Gastroesophageal sphincter (tissue), 4 donors: ENCODE measurements around the gene TBC1D22B. TPM values are rescaled to one million over a fixed set of nuclear protein-coding genes. Genes with fewer than 3 reads are reported as not detected.
"Not testable (repeated sequence)": the region's sequence is repeated elsewhere in the genome, so short reads cannot be mapped to it uniquely, and the experiment has no call there.

Source experiments
- ATAC-seq: fragments of 150-250 bp; one replicate; pipeline ENCODE4 v1.9.1; 2016; ENCODE audit warnings: mild to moderate bottlenecking, moderate library complexity
- H3K27ac ChIP-seq, 4 donors: fragments of 200-600 bp; sonication (generic) in 3 of 4; 1 replicate in 3 of 4; 2 replicates in 1 of 4; pipeline ENCODE4 v1.5.1; 2016 to 2019
- H3K27me3 ChIP-seq: fragments of 200-600 bp; sonication (generic); one replicate; pipeline ENCODE4 v1.5.1; 2019
- H3K36me3 ChIP-seq, 2 donors: fragments of 200-600 bp; sonication (generic); one replicate each; pipeline ENCODE4 v1.5.1; 2019; ENCODE audit warnings: control low read depth in 1 of 2
- H3K4me1 ChIP-seq, 3 donors: fragments of 200-600 bp; sonication (generic); 1 replicate in 2 of 3; 2 replicates in 1 of 3; pipeline ENCODE4 v1.5.1; 2016 to 2019; ENCODE audit warnings: control low read depth in 2 of 3
- H3K4me3 ChIP-seq, 2 donors: fragments of 200-600 bp; sonication (generic); one replicate each; pipeline ENCODE4 v1.5.1; 2019; ENCODE audit warnings: mild to moderate bottlenecking in 1 of 2, moderate library complexity in 1 of 2
- H3K9me3 ChIP-seq, 3 donors: fragments of 200-600 bp; sonication (generic); one replicate each; pipeline ENCODE4 v1.5.1; 2017 to 2019; ENCODE audit warnings: control low read depth in 2 of 3
- CTCF ChIP-seq, 4 experiments: fragments of 200-600 bp in 2 of 4; fragments of 450-650 bp in 2 of 4; sonication (generic) in 1 of 4; IDR thresholded peaks; one replicate each; pipeline ENCODE4 v1.5.1; 2017 to 2019; ENCODE audit warnings: antibody characterized with exemption in 4 of 4, mild to moderate bottlenecking in 2 of 4, moderate library complexity in 2 of 4
- EP300 ChIP-seq: sonication (generic); formaldehyde crosslinking; IDR thresholded peaks from one replicate; pipeline ENCODE4 v1.6.1; 2017; ENCODE audit warnings: antibody characterized with exemption, mild to moderate bottlenecking
- POLR2A ChIP-seq, 2 donors: fragments of 450-650 bp; IDR thresholded peaks; one replicate each; pipeline ENCODE4 v1.6.1; 2017; ENCODE audit warnings: antibody characterized with exemption in 2 of 2, mild to moderate bottlenecking in 2 of 2, moderate library complexity in 1 of 2
- POLR2AphosphoS5 ChIP-seq: sonication (generic); formaldehyde crosslinking; IDR thresholded peaks from one replicate; pipeline ENCODE4 v1.6.1; 2017; ENCODE audit warnings: antibody characterized with exemption
- WGBS, 2 donors: methylation state at CpG; one replicate each; pipeline ENCODE4 v1.1.5; 2018; ENCODE audit warnings: low coverage in 1 of 2; 5-methylcytosine and 5-hydroxymethylcytosine counted together
- total RNA-seq, 4 donors: library from RNA; depleted of rRNA; stranded (reverse); fragments of >200 nt; gene quantifications; one replicate each; pipeline ENCODE4 v1.1.0, GENCODE V29; 2016

The TBC1D22B gene
- total RNA-seq, 4 donors from 2014 or later, result 5.0 to 9.2 (median 8.3) TPM

- 71 to 100% methylated on average over 1 of the region's 1 CpG for WGBS, 2 donors
Measured at GRCh38 chr6:37332894-37333293, 75.3 kb downstream of the TBC1D22B start.

DNA sequence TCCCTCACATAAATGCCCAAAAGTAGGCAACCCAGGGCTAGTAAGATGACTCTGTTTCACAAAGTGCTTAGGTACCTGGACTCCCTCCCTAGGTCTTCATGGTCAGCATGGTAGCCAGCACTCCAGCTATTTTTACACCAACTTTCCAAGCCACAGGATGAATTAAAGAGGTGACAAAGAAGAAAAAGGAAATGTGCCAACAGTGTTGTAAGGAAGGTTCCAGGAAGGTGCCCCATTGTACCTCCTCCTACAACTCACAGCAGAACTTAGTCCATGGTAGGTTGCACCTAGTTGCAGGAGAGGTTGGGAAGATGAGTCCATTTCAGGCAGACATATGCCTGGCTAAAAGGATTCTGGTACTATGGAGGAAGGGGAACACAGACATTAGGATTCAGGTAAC is 76.5 kb downstream of the TBC1D22B start:
- Histone ChIP-seq H3K9me3 (no peaks in the 10 kb centered on the region), H3K4me3 (no peak overlapping the region), H3K27me3 (no peaks in the 10 kb centered on the region), H3K36me3 (peaks cover 0 to 41% of the 10 kb centered on the region in 2 donors), H3K4me1 (no peaks in the 10 kb centered on the region), H3K27ac (no peak overlapping the region)
- no peak for ATAC-seq
- TF ChIP-seq CTCF (IDR thresholded peaks at IDR 0.05) (no peak), POLR2A (IDR thresholded peaks at IDR 0.05) (no peak), POLR2AphosphoS5 (no peak), EP300 (no peak)

More at GRCh38 chr6:37332894-37333293, 75.3 kb downstream of the TBC1D22B start:
- no peak overlapping the region for H3K4me3 ChIP-seq
- no peaks in the 10 kb centered on the region for H3K4me1 ChIP-seq
- no peak overlapping the region for H3K27ac ChIP-seq
- peaks cover 0 to 45% of the 10 kb centered on the region in 2 donors for H3K36me3 ChIP-seq
- TF ChIP-seq POLR2A (IDR thresholded peaks at IDR 0.05), result no peak
- no peaks in the 10 kb centered on the region for H3K9me3 ChIP-seq
- H3K27me3 ChIP-seq, result no peaks in the 10 kb centered on the region
- ATAC-seq, result no peak

DNA sequence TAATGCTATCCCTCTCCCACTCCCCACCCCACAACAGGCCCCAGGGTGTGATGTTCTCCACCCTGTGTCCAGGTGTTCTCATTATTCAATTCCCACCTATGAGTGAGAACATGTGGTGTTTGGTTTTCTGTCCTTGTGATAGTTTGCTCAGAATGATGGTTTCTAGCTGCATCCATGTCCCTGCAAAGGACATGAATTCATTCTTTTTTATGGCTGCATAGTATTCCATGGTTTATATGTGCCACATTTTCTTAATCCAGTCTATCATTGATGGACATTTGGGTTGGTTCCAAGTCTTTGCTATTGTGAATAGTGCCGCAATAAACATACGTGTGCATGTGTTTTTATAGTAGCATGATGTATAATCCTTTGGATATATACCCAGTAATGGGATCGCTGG is 80.7 kb downstream of the TBC1D22B start:
- not testable (repeated sequence) for H3K4me3 ChIP-seq, ATAC-seq, H3K27me3 ChIP-seq, H3K4me1 ChIP-seq, H3K9me3 ChIP-seq, H3K36me3 ChIP-seq, H3K27ac ChIP-seq
- 92 to 95% methylated on average over 2 to 3 of the region's 3 CpGs for WGBS, 2 donors

DNA sequence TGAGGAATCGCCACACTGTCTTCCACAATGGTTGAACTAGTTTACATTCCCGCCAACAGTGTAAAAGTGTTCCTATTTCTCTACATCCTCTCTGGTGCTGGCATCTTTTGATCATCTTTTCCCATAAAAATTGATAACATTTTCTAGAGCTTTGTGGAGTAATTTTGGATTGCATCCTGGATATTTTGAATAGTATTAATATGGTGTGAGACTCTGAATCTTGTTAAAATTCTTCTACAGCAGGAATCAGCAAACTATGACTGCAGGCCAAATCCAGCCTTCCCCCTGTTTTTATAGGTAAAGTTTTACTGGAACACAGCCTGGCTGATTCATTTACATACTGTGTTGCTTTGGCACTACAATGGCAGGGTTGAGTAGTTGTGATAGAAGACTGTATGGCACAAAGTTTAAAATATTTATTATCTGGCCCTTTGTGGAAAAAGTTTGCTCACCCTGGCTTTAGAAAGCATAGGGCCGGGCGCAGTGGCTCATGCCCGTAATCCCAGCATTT is 81.2 kb downstream of the TBC1D22B start:
- TF ChIP-seq CTCF (IDR thresholded peaks at IDR 0.05), result no peak
- no peak for TF ChIP-seq POLR2AphosphoS5
- TF ChIP-seq POLR2A (IDR thresholded peaks at IDR 0.05), result no peak
- TF ChIP-seq EP300, result no peak
- ATAC-seq, result no peak
- WGBS, 2 donors, result 93 to 100% methylated on average over 2 to 3 of the region's 5 CpGs

DNA sequence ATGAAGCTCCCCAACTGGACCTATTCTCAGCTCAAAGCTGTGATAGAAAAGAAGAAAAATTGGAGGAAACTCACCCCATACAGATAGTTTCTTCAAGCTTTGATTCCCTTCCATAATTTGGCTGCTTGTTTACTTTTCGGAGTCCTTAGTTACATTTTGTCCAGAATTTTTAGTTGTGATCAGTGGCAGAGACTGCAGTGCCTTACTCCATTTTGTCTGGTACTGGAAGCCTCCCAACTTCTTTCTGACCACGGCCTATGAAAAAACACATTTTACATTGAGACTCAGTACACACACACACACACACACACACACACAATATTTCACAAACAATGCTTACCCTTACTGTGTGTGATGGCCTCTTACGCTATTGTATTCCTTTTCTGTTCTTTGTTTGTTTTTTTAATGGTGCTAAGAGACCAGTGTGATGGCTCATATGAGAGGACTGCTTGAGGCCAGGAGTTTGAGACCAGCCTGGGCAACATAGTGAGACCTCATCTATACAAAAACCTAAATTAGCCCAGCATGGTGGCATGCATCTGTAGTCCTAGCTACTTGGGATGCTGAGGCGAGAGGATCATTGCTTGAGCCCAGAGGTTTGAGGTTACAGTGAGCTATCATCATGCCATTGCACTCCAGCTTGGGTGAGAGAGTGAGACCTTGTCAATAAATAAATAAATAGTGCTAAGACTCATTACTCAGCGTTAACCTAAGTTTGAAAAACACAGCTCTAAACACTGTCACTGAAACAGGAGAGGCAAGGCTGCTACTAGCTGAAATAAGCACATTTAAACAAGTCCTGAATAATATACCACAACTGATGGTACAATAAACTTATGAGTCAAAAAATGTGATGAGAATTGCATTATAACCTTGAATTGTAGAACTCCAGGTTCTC is 82.4 kb downstream of the TBC1D22B start:
- no peak overlapping the region for H3K27ac ChIP-seq
- WGBS, 2 donors, result 69 to 84% methylated on average over 2 to 4 of the region's 5 CpGs
- ATAC-seq, result no peak

More for the DNA sequence above, 81.2 kb downstream of the TBC1D22B start:
- Histone ChIP-seq H3K27ac (no peak overlapping the region), H3K9me3 (no peaks in the 10 kb centered on the region), H3K36me3 (peaks cover 0 to 3% of the 10 kb centered on the region in 2 donors), H3K4me3 (no peak overlapping the region), H3K27me3 (no peaks in the 10 kb centered on the region), H3K4me1 (no peaks in the 10 kb centered on the region)

More for the DNA sequence above, 82.4 kb downstream of the TBC1D22B start:
- H3K4me1 ChIP-seq, result no peaks in the 10 kb centered on the region
- no peaks in the 10 kb centered on the region for H3K36me3 ChIP-seq
- H3K4me3 ChIP-seq, result no peak overlapping the region
- TF ChIP-seq EP300 (no peak), POLR2AphosphoS5 (no peak), CTCF (IDR thresholded peaks at IDR 0.05) (no peak), POLR2A (IDR thresholded peaks at IDR 0.05) (no peak)
- no peaks in the 10 kb centered on the region for H3K27me3 ChIP-seq
- no peaks in the 10 kb centered on the region for H3K9me3 ChIP-seq
